AG10803 (cell line): ENCODE measurements around the gene NCL.

Source experiments
- DNase-seq: peaks from one replicate; pipeline ENCODE4 v3.0.0; 2010; ENCODE audit warnings: low read depth
- H3K4me3 ChIP-seq: 2 replicates; pipeline ENCODE4 v1.5.1; 2011; ENCODE audit warnings: mild to moderate bottlenecking, low read length, control low read depth
- CTCF ChIP-seq: conservative IDR thresholded peaks from 2 replicates; pipeline ENCODE4 v1.5.1; 2011; ENCODE audit warnings: mild to moderate bottlenecking, low read length, control low read depth, inconsistent platforms

Gene NCL

GRCh38 chr2:231490801-231491200 lies 26.5 kb upstream of the NCL start:
- TF ChIP-seq CTCF: no peak
- H3K4me3 ChIP-seq: no peak overlapping the region
- no peak for DNase-seq

- H3K4me3 ChIP-seq: no peak overlapping the region
- peak; percentile 34 for TF ChIP-seq CTCF
- DNase-seq: no peak
Observed at GRCh38 chr2:231489990-231490389, 25.7 kb upstream of the NCL start.

GRCh38 chr2:231488331-231488730 lies 24.0 kb upstream of the NCL start:
- no peak for TF ChIP-seq CTCF
- no peak overlapping the region for H3K4me3 ChIP-seq
- no peak for DNase-seq

- TF ChIP-seq CTCF: no peak
- H3K4me3 ChIP-seq: no peak overlapping the region
- no peak for DNase-seq
Observed at GRCh38 chr2:231486851-231487596, 22.7 kb upstream of the NCL start.

GRCh38 chr2:231483398-231484329 lies 19.4 kb upstream of the NCL start:
- TF ChIP-seq CTCF: no peak
- H3K4me3 ChIP-seq: peak overlapping the region; percentile 55
- peak; percentile 22 for DNase-seq

- peak; percentile 59 for DNase-seq
- peak overlapping the region; percentile 55 for H3K4me3 ChIP-seq
Observed at GRCh38 chr2:231482806-231483391, 18.6 kb upstream of the NCL start.

More at GRCh38 chr2:231482806-231483391, 18.6 kb upstream of the NCL start:
- peak; percentile 70 for TF ChIP-seq CTCF
